Lung (tissue), 12 donors: ENCODE data around the gene GNA14. TPM values are rescaled to one million over a fixed set of nuclear protein-coding genes. Genes with fewer than 3 reads are reported as not detected.
A peak's percentile ranks its signal among the peaks of the same experiment; 100 is the strongest.

Experiments
- ATAC-seq: fragments of 200-7000 bp; cut with Tn5 transposase; one replicate; pipeline ENCODE4 v1.9.1; 2020; ENCODE audit warnings: moderate number of reproducible peaks; ENCODE audit not compliant: insufficient read depth, low FRiP score
- DNase-seq, 3 donors: peaks; one replicate each; pipeline ENCODE4 v3.0.0-alpha.2; 2013 to 2017
- H3K27ac ChIP-seq, 2 donors: one replicate each; pipeline ENCODE4 v1.5.1; 2013; ENCODE audit warnings: mild to moderate bottlenecking in 2 of 2, moderate library complexity in 2 of 2, control low read depth in 1 of 2, inconsistent platforms in 1 of 2, low read depth in 1 of 2, low read length in 1 of 2
- H3K27me3 ChIP-seq, 3 donors: one replicate each; pipeline ENCODE4 v1.5.1; 2013; ENCODE audit warnings: low read length in 2 of 3; ENCODE audit not compliant: control insufficient read depth in 3 of 3, insufficient read depth in 3 of 3
- H3K36me3 ChIP-seq, 4 donors: one replicate each; pipeline ENCODE4 v1.5.1; 2013; ENCODE audit warnings: low read length in 4 of 4, mild to moderate bottlenecking in 1 of 4, moderate library complexity in 1 of 4; ENCODE audit not compliant: control insufficient read depth in 4 of 4, insufficient read depth in 4 of 4
- H3K4me1 ChIP-seq, 5 donors: one replicate each; pipeline ENCODE4 v1.5.1; 2013; ENCODE audit warnings: low read length in 5 of 5, mild to moderate bottlenecking in 2 of 5, moderate library complexity in 1 of 5; ENCODE audit not compliant: control insufficient read depth in 5 of 5, insufficient read depth in 5 of 5
- H3K4me3 ChIP-seq: one replicate; pipeline ENCODE4 v1.5.1; 2013; ENCODE audit warnings: mild to moderate bottlenecking, control low read depth, moderate library complexity
- H3K9ac ChIP-seq, 2 donors: one replicate each; pipeline ENCODE4 v1.5.1; 2013; ENCODE audit warnings: low read length in 2 of 2, control low read depth in 1 of 2; ENCODE audit not compliant: insufficient read depth in 1 of 2
- H3K9me3 ChIP-seq, 4 donors: one replicate each; pipeline ENCODE4 v1.5.1; 2013; ENCODE audit warnings: low read length in 3 of 4, mild to moderate bottlenecking in 1 of 4, moderate library complexity in 1 of 4; ENCODE audit not compliant: control insufficient read depth in 4 of 4, insufficient read depth in 3 of 4
- WGBS, 2 donors: extraction: QIAGEN DNeasy Blood & Tissue Kit; methylation state at CpG; one replicate each; pipeline ENCODE4 v1.1.7; 2013; 5-methylcytosine and 5-hydroxymethylcytosine counted together
- polyA plus RNA-seq, 2 donors: library from polyadenylated mRNA; stranded (reverse); fragments of 200-250 nt; gene quantifications; one replicate each; pipeline ENCODE4 v1.2.1, GENCODE V29; 2013
- total RNA-seq, 2 donors: library from RNA; depleted of rRNA in 1 of 2; stranded (reverse); fragments of >200 nt in 1 of 2; gene quantifications; one replicate each; pipeline ENCODE4 v1.2.1, GENCODE V29; 2014 to 2021
- TF ChIP-seq, protein P1 (sequence below): IDR thresholded peaks from 2 replicates; pipeline ENCODE4 v1.5.1; 2012; ENCODE audit warnings: mild to moderate bottlenecking; ENCODE audit errors: control extremely low read depth, extremely low read depth
- donor health status: control.
- donor health status: control.
- donor health status: Bipolar disorder and iron deficiency.
- donor health status: healthy.
- donor health status: DM: yes; HTN: yes; CAD: no.

GNA14 gene
- total and polyA plus RNA-seq, 4 donors: 4.1 to 15.1 (median 11.3) TPM

DNA sequence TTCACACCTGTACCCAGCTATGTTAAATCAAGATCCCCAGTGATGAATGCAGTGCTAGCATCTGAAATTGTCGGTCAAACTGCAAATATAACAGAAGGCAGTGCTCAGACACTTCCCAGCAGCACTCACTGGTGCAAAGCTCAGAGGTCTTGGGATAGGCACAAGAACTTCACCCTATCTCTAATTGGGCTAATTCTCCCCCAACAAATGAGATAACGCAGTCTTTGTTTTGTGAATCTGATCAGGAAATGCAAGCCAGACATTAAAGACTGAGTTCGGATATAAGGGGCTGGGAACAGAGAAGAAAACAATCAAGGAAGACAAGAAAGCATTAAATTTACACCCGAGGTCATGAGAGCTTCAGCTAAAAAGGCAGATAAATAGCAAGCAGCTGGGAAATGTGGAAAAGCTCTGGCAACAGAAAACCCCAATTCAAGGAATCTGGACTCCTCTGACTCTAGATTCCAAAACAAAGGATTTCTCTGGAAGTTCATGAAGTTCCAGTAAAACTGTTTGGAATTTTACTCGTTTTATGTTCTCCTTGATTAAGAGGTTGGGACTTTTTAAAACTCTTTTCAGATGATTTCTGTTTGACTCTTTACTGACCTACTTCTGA lies 65.1 kb downstream of the GNA14 start:
- Histone ChIP-seq H3K4me3 (no peak overlapping the region), H3K36me3 (no peaks in the 10 kb centered on the region), H3K27ac (no peak overlapping the region), H3K9ac (no peak overlapping the region), H3K9me3 (no peaks in the 10 kb centered on the region), H3K27me3 (no peaks in the 10 kb centered on the region), H3K4me1 (peaks cover 0 to 21% (median 6%) of the 10 kb centered on the region in 5 donors)
- TF ChIP-seq, protein P1, sequence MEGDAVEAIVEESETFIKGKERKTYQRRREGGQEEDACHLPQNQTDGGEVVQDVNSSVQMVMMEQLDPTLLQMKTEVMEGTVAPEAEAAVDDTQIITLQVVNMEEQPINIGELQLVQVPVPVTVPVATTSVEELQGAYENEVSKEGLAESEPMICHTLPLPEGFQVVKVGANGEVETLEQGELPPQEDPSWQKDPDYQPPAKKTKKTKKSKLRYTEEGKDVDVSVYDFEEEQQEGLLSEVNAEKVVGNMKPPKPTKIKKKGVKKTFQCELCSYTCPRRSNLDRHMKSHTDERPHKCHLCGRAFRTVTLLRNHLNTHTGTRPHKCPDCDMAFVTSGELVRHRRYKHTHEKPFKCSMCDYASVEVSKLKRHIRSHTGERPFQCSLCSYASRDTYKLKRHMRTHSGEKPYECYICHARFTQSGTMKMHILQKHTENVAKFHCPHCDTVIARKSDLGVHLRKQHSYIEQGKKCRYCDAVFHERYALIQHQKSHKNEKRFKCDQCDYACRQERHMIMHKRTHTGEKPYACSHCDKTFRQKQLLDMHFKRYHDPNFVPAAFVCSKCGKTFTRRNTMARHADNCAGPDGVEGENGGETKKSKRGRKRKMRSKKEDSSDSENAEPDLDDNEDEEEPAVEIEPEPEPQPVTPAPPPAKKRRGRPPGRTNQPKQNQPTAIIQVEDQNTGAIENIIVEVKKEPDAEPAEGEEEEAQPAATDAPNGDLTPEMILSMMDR: no peak
- DNase-seq: peak in 2 of 3 donors; percentile 61 to 65
- WGBS, 2 donors: 47 to 75% methylated on average over 5 of the region's 5 CpGs
- ATAC-seq: no peak

DNA sequence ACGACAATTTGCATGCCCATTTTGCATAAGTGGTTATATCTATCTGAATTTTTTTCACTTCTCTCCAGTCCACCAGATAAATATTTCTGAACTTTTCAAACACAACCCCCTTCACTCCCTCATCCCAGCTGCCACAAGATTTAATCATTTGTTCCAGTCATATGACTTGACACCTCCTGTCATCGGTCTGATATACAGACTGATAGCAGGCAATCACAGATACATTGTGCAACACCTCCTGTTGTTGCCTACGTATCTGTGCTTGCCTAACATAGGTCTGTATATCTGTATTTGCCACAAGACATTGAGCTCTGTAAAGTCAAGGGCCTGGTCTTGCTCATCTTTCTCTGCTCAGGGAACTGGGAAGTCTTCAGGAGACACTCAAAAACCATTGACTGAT lies 65.6 kb downstream of the GNA14 start:
- ATAC-seq (no peak), DNase-seq (no peak)
- Histone ChIP-seq H3K9ac (no peak overlapping the region), H3K9me3 (no peaks in the 10 kb centered on the region), H3K4me1 (peaks cover 0 to 15% (median 6%) of the 10 kb centered on the region in 5 donors), H3K27ac (no peak overlapping the region), H3K36me3 (no peaks in the 10 kb centered on the region), H3K27me3 (no peaks in the 10 kb centered on the region), H3K4me3 (no peak overlapping the region)
- TF ChIP-seq, protein P1: no peak
- WGBS, 2 donors: 66 to 76% methylated on average over 3 of the region's 3 CpGs

DNA sequence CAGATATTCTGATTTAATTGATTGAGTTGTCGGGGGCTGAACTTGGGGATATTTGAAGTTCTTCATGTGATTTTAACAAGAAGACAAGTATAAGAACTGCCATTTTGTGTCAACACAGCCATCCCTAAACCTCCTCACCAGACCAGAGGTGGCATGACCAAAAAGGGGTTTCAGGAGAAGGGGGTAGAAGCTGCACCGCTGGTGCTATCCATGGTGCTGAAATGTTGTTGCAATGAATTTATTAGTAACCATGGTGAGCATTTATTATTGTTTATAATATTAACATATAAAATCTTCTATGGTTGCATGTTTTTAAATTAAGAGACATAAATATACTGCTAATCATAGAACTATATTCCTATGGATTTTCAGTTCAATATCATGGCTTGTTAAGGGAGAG lies 72.3 kb downstream of the GNA14 start:
- ATAC-seq: no peak
- H3K27me3 ChIP-seq: no peaks in the 10 kb centered on the region
- H3K36me3 ChIP-seq: no peaks in the 10 kb centered on the region
- 59 to 60% methylated on average over 2 of the region's 2 CpGs for WGBS, 2 donors
- no peak overlapping the region for H3K9ac ChIP-seq
- no peaks in the 10 kb centered on the region for H3K4me1 ChIP-seq
- H3K27ac ChIP-seq: no peak overlapping the region
- H3K4me3 ChIP-seq: no peak overlapping the region
- peaks cover 0 to 2% (median 0%) of the 10 kb centered on the region in 4 donors for H3K9me3 ChIP-seq
- peak; percentile 43 to 76 (median 75) for DNase-seq
- TF ChIP-seq, protein P1: no peak

DNA sequence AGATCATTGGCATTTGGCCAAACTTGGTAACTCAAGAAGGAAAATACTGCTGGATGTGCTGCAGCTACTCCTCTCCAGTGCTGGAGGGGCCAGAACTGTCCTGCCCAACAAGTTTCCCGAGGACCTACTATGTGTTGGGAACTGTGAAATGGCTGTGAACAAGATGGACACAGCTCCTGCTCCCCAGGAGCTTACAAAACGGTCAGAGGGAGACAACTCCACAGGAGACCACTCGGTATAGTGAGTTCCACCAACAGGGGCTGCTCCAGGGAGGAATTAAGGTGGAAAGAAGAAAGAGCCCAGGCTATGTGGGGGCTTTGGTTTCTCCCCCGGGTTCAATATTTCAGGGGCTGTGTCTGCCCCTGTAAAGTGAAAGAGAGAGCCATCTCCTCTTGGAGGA lies 78.8 kb downstream of the GNA14 start:
- Histone ChIP-seq H3K27me3 (no peaks in the 10 kb centered on the region), H3K27ac (no peak overlapping the region), H3K9me3 (no peaks in the 10 kb centered on the region), H3K36me3 (no peaks in the 10 kb centered on the region), H3K4me1 (no peaks in the 10 kb centered on the region), H3K9ac (no peak overlapping the region), H3K4me3 (no peak overlapping the region)
- TF ChIP-seq, protein P1: no peak
- ATAC-seq: no peak
- WGBS, 2 donors: 79 to 83% methylated on average over 4 of the region's 4 CpGs
- peak in 1 of 3 donors; percentile 49 for DNase-seq
